Stomach (tissue), 4 donors: ENCODE measurements around the gene GRB10.

Experiments
- POLR2AphosphoS5 ChIP-seq, 3 donors: sonication (generic); formaldehyde crosslinking; IDR thresholded peaks; one replicate each; pipeline ENCODE4 v1.6.1; 2016; ENCODE audit warnings: antibody characterized with exemption in 3 of 3
- TF ChIP-seq, protein P1 (sequence below), 7 experiments: fragments of 450-650 bp in 4 of 7; fragments of 200-600 bp in 3 of 7; sonication (generic) in 3 of 7; IDR thresholded peaks; one replicate each; pipeline ENCODE4 v1.5.1; 2016 to 2019; ENCODE audit warnings: antibody characterized with exemption in 7 of 7, control low read depth in 2 of 7, mild to moderate bottlenecking in 1 of 7

DNA sequence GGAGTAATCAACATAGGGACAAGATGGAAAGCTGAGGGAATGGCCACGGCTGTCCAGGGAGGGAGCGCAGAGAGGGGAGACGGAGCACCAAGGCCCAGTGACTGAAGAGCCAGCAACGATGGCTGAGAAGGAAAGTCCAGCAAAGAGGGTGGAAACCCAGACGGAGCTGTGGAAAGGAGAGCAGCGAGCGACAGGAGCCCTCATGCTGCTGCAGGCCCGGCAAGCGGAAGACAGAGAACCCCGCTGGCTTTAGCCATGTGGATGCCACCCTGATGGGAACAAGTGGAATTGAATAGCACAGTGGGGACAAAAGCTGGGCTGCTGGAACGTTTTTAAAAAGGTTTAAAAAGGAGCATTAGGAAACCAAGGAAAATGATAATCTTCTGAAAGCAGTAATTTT, 134.6 kb downstream of the GRB10 start:
- no peak for TF ChIP-seq POLR2AphosphoS5 (IDR thresholded peaks at IDR 0.05)
- TF ChIP-seq, protein P1, sequence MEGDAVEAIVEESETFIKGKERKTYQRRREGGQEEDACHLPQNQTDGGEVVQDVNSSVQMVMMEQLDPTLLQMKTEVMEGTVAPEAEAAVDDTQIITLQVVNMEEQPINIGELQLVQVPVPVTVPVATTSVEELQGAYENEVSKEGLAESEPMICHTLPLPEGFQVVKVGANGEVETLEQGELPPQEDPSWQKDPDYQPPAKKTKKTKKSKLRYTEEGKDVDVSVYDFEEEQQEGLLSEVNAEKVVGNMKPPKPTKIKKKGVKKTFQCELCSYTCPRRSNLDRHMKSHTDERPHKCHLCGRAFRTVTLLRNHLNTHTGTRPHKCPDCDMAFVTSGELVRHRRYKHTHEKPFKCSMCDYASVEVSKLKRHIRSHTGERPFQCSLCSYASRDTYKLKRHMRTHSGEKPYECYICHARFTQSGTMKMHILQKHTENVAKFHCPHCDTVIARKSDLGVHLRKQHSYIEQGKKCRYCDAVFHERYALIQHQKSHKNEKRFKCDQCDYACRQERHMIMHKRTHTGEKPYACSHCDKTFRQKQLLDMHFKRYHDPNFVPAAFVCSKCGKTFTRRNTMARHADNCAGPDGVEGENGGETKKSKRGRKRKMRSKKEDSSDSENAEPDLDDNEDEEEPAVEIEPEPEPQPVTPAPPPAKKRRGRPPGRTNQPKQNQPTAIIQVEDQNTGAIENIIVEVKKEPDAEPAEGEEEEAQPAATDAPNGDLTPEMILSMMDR (IDR thresholded peaks at IDR 0.05) = no peak
